Central memory CD4-positive, alpha-beta T cell (primary cell): Measurements from ENCODE around the gene ARHGAP29.

Source experiments
- DNase-seq: peaks from one replicate; pipeline ENCODE4 v3.0.0; 2022

Gene ARHGAP29

DNA sequence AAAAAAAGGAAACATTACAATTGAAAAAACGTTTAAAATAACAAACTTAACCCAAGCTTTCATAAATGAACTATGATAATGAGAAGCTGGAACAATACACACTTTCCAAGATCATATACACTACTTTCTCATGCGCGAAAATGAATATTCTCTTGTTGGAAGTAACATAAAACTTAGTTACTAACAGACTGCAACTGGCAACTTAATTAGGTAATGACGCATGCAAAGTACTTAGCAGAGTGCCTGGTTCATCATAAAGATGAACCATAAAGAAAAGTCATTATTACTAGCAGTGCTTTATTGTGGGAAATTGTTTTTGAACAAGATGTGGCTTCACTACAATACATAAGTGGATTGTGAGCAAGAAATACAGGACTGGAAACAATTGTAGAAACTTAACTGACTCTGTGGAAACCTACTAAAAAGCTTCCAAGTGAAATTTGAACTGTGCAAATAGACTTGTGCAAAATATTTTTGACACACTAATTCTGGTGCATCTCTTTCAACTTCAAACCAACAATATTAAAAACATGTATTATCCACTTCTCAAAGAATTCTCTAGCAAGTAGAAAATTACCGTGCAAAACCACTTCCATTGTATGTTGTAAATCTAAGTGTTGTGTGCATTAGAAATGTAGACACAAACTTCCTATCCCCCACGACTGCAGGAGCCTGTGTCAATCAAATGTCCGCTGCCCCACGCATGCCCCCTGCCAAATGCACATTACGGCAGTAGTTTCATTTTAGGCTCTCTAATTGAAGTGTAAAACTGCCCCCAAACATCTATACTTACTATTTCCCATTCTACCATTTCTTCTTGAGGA is 2.0 kb downstream of the ARHGAP29 start:
- no peak for DNase-seq

- no peak for DNase-seq
Measured at GRCh38 chr1:94234615-94235014, 2.8 kb downstream of the ARHGAP29 start.

GRCh38 chr1:94231746-94232145 is 5.6 kb downstream of the ARHGAP29 start:
- DNase-seq: no peak

DNA sequence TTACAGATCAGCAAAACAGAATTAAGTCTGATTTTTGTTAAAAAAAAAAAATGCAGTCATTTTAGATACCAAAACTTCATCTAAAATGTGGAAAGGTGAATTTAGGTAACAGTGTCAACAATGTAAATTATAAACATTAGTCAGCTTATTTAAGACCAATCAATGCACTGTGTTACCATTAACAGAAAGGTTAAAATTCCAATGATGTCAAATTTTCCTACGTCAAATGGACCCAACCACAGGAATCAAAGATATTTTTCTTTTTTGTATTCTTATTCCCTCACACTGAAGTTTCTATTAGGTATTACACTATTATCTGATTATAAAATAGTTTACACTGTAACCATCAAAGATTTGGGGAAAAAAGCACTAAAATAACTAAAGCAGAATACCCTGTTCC is 6.5 kb downstream of the ARHGAP29 start:
- no peak for DNase-seq

DNA sequence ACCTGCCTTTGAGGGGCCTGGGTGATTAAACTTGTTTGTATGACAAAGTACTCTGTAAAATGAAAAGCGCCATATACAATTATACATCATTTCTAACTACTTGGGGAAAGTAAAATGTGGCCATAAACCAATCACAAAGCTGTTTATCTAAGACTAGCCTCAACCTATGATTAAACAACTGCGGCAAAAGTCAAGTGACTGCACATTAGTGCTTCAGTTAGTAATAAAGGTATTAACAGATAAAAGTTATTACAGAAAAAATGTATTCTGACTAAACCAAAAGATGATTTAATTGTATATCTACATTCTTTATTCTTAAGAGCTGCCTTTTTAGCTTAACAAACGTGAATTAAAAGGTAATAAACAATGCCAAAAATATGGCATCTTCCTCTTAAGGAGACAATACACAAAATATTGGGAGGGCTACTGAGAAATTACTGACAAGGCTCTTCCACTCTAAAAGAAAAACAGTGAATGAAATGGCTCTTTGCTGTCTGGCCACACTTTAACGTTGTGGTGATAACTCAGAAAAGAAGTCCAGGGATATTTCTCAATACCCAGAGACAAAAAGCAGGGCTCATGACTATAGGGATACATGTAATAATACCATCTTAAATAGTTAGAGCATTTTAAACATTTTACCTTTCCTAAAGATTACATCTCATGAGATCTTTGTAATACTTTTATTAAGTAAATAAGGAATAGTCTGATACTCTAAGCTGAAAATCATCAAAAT is 8.6 kb downstream of the ARHGAP29 start:
- DNase-seq: no peak

DNA sequence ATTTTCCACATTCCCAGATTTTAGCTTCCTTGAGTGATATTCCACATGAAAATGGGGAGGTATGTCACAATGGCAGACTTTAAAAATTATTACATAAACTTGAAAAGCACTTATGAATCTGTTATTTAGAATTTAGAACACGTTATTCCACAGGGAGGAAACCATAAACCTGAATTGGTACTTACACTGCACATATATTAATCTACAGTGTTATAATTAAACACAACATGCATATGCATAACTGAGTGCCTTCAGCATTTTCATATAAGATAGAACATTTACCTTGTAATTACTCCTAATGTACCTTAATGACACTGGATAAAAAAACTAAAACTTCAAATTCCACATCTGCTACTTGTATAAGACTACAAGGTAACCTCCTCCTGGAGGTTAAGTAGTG is 9.8 kb downstream of the ARHGAP29 start:
- no peak for DNase-seq

- no peak for DNase-seq
Measured at GRCh38 chr1:94225845-94226244, 11.5 kb downstream of the ARHGAP29 start.

DNA sequence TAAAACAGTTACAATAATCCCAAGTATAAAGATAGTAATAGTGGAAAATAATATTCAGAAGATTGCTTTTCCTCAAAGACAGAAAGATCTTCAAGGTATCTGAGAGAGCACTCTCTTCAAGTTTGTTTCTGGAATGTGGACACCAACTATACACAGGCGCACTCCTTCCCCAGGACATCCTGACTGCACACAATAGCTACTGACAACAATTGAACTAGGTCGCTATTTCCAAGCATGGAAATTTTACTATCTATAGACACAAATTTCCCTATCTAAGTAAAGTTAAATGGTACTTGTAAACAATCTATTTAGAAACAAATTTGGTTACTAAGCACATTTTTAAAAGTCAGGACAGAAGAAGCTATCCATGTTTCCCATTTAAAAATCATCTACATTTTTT is 19.1 kb downstream of the ARHGAP29 start:
- DNase-seq: no peak

DNA sequence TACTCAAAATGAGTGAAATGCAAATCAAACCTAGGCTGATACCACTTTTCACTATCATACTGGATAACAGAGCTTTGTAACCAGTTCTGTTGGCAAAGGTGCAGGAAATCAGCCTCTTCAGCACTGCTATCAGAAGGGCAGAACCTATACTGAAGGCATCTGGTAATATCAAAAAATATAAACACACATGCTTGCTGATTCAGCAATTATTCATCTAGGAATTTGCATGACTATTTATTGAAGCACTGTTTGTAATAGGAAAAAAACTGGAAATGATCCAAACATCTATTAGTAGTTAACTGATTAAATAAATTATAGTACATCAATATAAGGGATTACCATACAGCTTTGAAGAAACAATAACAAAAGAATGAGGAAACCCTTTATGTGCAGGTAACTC is 21.4 kb downstream of the ARHGAP29 start:
- DNase-seq: no peak

GRCh38 chr1:94209982-94210381 is 27.4 kb downstream of the ARHGAP29 start:
- no peak for DNase-seq

GRCh38 chr1:94209425-94209824 is 28.0 kb downstream of the ARHGAP29 start:
- DNase-seq: no peak

- no peak for DNase-seq
Measured at GRCh38 chr1:94207695-94208094, 29.7 kb downstream of the ARHGAP29 start.

- DNase-seq: no peak
Measured at GRCh38 chr1:94205639-94206038, 31.7 kb downstream of the ARHGAP29 start.

- DNase-seq: no peak
Measured at GRCh38 chr1:94202241-94202640, 35.1 kb downstream of the ARHGAP29 start.

DNA sequence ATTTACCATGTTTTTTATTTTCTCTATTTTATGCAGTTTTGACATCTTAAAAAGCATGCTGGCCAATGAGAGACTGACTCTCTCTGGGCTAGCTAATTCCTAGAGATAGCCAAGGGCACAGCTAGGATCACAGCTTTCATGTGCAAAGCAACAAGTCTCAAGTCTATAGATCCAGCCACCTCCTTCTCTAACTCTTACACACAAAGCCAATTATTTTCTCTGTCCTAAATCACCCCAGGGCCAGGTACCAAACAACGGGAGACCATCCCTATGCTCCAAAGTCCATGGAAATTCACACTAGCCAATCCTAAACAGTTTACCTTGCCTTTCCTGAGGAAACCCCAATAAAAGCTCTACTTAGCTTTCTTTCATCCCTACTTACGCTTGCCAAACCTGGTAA is 38.0 kb downstream of the ARHGAP29 start:
- no peak for DNase-seq

DNA sequence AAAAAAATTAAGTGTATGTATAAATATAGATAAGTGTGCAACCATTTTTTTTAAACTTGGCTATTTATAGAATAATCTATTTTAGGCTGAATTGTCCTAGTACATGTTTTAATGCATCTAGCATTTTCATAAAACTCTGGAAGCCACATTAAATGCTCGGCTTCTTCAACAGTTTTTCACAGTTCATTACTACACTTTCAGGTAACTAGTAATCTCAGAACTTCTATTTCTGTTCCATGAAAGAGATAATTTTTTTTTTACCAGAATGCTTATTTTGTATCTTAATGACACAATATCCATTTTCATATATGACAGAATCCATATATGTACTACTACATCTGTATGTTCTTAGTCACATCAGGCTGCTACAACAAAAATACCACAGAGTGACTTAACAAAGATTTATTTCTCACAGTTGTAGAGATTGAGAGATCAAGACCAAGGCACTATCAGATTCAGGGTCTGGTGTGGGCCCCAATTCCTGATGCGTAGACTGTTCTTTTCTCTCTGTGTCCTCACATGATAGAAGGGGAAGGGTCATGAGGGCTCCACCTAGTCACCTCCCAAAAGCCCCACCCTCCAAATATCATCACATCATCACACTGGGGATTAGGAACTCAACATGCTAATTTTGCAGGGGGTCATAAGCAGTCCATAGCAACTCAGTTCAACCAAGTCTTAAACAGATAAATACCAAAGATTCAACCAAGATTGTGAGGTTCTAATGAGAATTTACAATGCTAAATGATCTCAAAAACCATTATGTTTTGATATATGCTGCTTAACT is 43.1 kb downstream of the ARHGAP29 start:
- DNase-seq: no peak

- DNase-seq: no peak
Measured at GRCh38 chr1:94193128-94193527, 44.3 kb downstream of the ARHGAP29 start.

- DNase-seq: no peak
Measured at GRCh38 chr1:94191216-94191615, 46.2 kb downstream of the ARHGAP29 start.

- no peak for DNase-seq
Measured at GRCh38 chr1:94186946-94187345, 50.4 kb downstream of the ARHGAP29 start.

DNA sequence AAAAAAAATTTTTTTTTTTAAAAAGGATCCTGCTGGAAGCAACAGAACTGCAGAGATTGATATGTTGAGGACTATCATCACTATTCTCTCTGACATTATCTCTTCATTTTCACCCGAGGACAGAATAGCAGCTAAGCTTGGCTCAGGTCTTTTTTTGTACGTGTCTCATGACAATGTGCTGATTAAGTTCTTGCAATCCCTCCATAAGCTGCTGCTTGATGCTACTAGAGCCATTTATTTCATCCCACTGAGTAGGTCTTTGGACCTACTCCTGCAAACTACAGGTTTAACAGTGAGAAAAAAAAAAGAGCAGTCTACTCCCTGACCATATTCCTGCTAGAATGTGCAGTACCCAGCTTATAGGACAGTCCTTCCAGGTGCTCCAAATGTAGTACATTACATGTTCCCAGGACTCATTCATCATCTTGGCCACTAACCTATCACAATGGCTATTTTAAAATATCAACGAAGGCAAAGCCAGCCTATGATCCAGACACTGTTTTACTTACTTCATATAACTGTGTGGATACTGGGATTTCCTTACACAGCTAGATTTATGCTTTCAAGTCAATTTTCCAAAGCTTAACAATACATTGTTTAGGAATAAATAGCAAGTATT is 54.1 kb downstream of the ARHGAP29 start:
- no peak for DNase-seq

DNA sequence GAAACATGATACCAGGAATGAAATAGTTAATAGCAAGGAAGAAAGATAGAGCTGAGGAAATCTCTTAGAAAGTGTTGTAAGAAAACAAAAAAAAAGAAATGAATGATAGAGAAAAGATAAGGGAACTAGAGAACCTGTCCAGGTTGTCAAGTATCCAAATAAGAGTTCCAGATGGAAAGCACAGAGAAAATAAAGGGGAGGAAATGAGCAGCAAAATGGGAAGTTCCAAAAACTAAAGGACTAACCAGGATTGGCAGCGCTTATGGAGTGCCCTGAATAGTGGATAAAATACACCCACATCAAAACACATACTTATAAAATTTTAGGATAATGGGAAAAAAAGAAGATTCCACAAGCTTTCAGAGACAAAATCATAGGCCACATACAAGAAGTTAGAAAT is 55.2 kb downstream of the ARHGAP29 start:
- DNase-seq: no peak

GRCh38 chr1:94180650-94181049 is 56.7 kb downstream of the ARHGAP29 start:
- no peak for DNase-seq

DNA sequence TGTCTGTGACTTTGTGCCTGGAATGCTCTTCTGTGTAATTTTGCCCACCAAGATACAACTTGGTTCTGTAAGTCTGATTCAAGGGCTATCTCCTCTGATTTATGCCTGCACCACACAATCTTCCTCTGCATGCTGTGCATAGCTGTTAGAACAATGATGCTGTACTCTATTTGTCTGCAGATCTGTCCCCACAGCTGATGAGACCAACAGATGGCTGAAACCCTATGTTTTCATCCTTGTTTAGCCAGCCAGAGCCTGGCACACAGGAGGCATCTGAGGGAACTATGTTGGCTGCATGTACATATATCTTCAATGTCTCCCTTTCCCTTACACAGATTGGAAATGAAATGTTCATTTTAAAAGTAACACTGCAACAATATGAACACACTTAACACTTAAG is 58.5 kb downstream of the ARHGAP29 start:
- DNase-seq: no peak
